ENCODE data around the gene L3MBTL1. TPM values are rescaled to one million over a fixed set of nuclear protein-coding genes. Genes with fewer than 3 reads are reported as not detected.

The L3MBTL1 gene
- total RNA-seq, 1 donor from 2014 or later = 4.0 TPM

DNA sequence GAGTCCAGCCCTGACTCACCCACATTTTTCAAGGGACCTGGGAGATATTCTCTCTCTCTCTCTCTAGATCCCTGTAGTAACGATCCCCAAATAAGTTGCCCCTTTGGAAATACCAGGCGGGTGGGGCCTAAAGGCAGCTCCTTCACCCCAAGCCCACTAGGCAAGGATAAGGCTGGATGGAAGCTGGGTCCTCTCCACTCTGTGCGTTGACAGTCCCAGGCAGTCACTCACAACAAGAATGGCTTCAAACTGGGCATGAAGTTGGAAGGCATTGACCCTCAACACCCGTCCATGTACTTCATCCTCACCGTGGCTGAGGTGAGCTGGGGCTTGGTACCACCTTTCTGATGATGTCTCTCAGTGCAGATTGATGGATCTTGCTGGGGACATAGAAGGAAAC is 21.6 kb downstream of the L3MBTL1 start:
- TF ChIP-seq, protein P1, sequence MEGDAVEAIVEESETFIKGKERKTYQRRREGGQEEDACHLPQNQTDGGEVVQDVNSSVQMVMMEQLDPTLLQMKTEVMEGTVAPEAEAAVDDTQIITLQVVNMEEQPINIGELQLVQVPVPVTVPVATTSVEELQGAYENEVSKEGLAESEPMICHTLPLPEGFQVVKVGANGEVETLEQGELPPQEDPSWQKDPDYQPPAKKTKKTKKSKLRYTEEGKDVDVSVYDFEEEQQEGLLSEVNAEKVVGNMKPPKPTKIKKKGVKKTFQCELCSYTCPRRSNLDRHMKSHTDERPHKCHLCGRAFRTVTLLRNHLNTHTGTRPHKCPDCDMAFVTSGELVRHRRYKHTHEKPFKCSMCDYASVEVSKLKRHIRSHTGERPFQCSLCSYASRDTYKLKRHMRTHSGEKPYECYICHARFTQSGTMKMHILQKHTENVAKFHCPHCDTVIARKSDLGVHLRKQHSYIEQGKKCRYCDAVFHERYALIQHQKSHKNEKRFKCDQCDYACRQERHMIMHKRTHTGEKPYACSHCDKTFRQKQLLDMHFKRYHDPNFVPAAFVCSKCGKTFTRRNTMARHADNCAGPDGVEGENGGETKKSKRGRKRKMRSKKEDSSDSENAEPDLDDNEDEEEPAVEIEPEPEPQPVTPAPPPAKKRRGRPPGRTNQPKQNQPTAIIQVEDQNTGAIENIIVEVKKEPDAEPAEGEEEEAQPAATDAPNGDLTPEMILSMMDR (IDR thresholded peaks at IDR 0.05; ENCODE audit: borderline replicate concordance) = no peak
- Histone ChIP-seq H3K4me1 (no peaks in the 10 kb centered on the region), H3K36me3 (no peaks in the 10 kb centered on the region), H3K27ac (replicated peaks) (no peak overlapping the region), H3K27me3 (ENCODE audit: low read depth) (no peaks in the 10 kb centered on the region), H3K9me3 (replicated peaks) (peaks cover 5% of the 10 kb centered on the region), H3K4me3 (no peak overlapping the region)
- intact Hi-C loops (cut with micrococcal nuclease) = no loop called here
- DNase-seq = no peak

DNA sequence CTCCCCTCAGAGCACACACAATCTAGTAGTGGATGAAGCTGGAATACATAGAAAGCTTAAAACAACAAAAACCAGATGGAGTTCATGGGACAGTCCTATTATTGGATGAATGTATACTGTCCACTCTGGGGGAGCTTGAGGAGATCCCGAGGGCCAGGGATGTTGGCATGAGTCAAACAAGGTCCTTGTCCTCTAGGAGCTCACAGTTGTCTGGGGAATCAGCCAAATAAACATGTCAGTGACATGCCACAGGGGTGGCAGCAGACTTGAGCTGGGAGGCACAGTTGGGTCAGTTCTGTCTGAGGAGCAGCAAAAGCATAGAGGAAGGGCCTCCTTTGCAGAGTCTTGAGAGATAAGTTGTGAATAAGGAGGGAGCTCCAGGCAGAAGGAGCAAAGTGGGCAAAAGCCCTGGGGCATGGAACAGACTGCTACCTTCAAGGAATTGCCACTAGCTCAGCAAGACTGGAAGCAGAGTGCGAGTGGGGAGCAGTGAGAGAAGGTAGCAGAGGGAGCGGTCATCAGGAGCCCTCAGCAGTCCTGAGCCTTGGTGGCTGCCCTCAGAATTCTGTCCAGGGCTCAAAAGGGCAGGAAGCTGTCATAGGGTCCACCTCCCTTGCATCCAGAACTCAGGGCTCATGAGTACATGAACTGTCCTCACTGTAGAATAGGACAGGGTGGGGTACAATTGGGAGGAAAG is 22.1 kb downstream of the L3MBTL1 start:
- DNase-seq = no peak
- intact Hi-C loops (cut with micrococcal nuclease) = no loop called here
- H3K36me3 ChIP-seq = no peaks in the 10 kb centered on the region
- TF ChIP-seq, protein P1 (IDR thresholded peaks at IDR 0.05; ENCODE audit: borderline replicate concordance) = no peak
- no peaks in the 10 kb centered on the region for H3K27me3 ChIP-seq (ENCODE audit: low read depth)
- H3K9me3 ChIP-seq (replicated peaks) = peaks cover 5% of the 10 kb centered on the region
- no peak overlapping the region for H3K27ac ChIP-seq (replicated peaks)
- no peaks in the 10 kb centered on the region for H3K4me1 ChIP-seq
- no peak overlapping the region for H3K4me3 ChIP-seq

- TF ChIP-seq, protein P1 (IDR thresholded peaks at IDR 0.05; ENCODE audit: borderline replicate concordance) = no peak
- H3K36me3 ChIP-seq = no peaks in the 10 kb centered on the region
- H3K27me3 ChIP-seq (ENCODE audit: low read depth) = no peaks in the 10 kb centered on the region
- intact Hi-C loops (cut with micrococcal nuclease) = no loop called here
- no peak for DNase-seq
- H3K4me1 ChIP-seq = no peaks in the 10 kb centered on the region
- H3K27ac ChIP-seq (replicated peaks) = no peak overlapping the region
- no peak overlapping the region for H3K4me3 ChIP-seq
- no peaks in the 10 kb centered on the region for H3K9me3 ChIP-seq (replicated peaks)
Measured at GRCh38 chr20:43530321-43531090, 23.0 kb downstream of the L3MBTL1 start.

- no peak for DNase-seq
- H3K4me1 ChIP-seq = no peaks in the 10 kb centered on the region
- no peaks in the 10 kb centered on the region for H3K36me3 ChIP-seq
- no peak overlapping the region for H3K4me3 ChIP-seq
- intact Hi-C loops (cut with micrococcal nuclease) = no loop called here
- no peaks in the 10 kb centered on the region for H3K9me3 ChIP-seq (replicated peaks)
- no peak overlapping the region for H3K27ac ChIP-seq (replicated peaks)
- H3K27me3 ChIP-seq (ENCODE audit: low read depth) = no peaks in the 10 kb centered on the region
- TF ChIP-seq, protein P1 (IDR thresholded peaks at IDR 0.05; ENCODE audit: borderline replicate concordance) = no peak
Measured at GRCh38 chr20:43531091-43531443, 23.6 kb downstream of the L3MBTL1 start.

- Histone ChIP-seq H3K27me3 (ENCODE audit: low read depth) (no peaks in the 10 kb centered on the region), H3K4me3 (no peak overlapping the region), H3K4me1 (no peaks in the 10 kb centered on the region), H3K9me3 (replicated peaks) (no peaks in the 10 kb centered on the region), H3K36me3 (peaks cover 3% of the 10 kb centered on the region), H3K27ac (replicated peaks) (no peak overlapping the region)
- TF ChIP-seq, protein P1 (IDR thresholded peaks at IDR 0.05; ENCODE audit: borderline replicate concordance) = no peak
- intact Hi-C loops (cut with micrococcal nuclease) = no loop called here
- DNase-seq = no peak
Measured at GRCh38 chr20:43532416-43533055, 25.0 kb downstream of the L3MBTL1 start.
